WTC11 (cell line): Measurements from ENCODE around the gene LTBP2. TPM values are rescaled to one million over a fixed set of nuclear protein-coding genes. Genes with fewer than 3 reads are reported as not detected.

Experiments
- ATAC-seq: fragments of 200-7000 bp; cut with Tn5 transposase; 2 replicates; pipeline ENCODE4 v1.10.0; 2021; ENCODE audit warnings: mild to moderate bottlenecking, moderate library complexity
- CTCF ChIA-PET: fragments of 300-600 bp; sonication (Branson Sonifier 250); formaldehyde crosslinking; loops from one replicate; lab custom pipeline; 2021; ENCODE audit warnings: antibody characterized with exemption; lab: Charles Lee
- POLR2A ChIA-PET: fragments of 350-600 bp; sonication (Branson Sonifier 250); formaldehyde crosslinking; loops from one replicate; lab custom pipeline; 2021; ENCODE audit warnings: antibody characterized with exemption; lab: Charles Lee
- DNase-seq: peaks from one replicate; pipeline ENCODE4 v3.0.0; 2021; ENCODE audit warnings: low spot score
- H3K27ac Mint-ChIP-seq: 2 replicates; pipeline ENCODE4 v1.8.0; 2021; ENCODE audit warnings: mixed read lengths
- H3K27me3 Mint-ChIP-seq: 2 replicates; pipeline ENCODE4 v1.8.0; 2021; ENCODE audit warnings: low read depth, mild to moderate bottlenecking, moderate library complexity, mixed read lengths
- H3K36me3 Mint-ChIP-seq: 2 replicates; pipeline ENCODE4 v1.8.0; 2021; ENCODE audit warnings: mixed read lengths
- H3K4me1 Mint-ChIP-seq: 2 replicates; pipeline ENCODE4 v1.8.0; 2022; ENCODE audit warnings: mixed read lengths
- H3K4me3 Mint-ChIP-seq: 2 replicates; pipeline ENCODE4 v1.8.0; 2021; ENCODE audit warnings: mild to moderate bottlenecking, moderate library complexity, mixed read lengths
- H3K9me3 Mint-ChIP-seq: 2 replicates; pipeline ENCODE4 v1.8.0; 2021; ENCODE audit warnings: mixed read lengths
- ATF1 ChIP-seq: sonication (generic); formaldehyde crosslinking; IDR thresholded peaks from 2 replicates; pipeline ENCODE4 v1.8.1; 2023; ENCODE audit warnings: mild to moderate bottlenecking, moderate library complexity, missing genetic modification reagents
- CBFB ChIP-seq: sonication (generic); formaldehyde crosslinking; IDR thresholded peaks from 2 replicates; pipeline ENCODE4 v1.8.1; 2022; ENCODE audit warnings: mild to moderate bottlenecking, low read depth, missing genetic modification reagents
- CREB1 ChIP-seq: sonication (generic); formaldehyde crosslinking; IDR thresholded peaks from 2 replicates; pipeline ENCODE4 v1.8.0; 2023; ENCODE audit warnings: mild to moderate bottlenecking, missing genetic modification reagents
- FOXJ3 ChIP-seq: sonication (generic); formaldehyde crosslinking; IDR thresholded peaks from 2 replicates; pipeline ENCODE4 v1.9.0; 2021; ENCODE audit warnings: missing genetic modification reagents, mild to moderate bottlenecking, borderline replicate concordance
- GTF2I ChIP-seq: fragments of 250-450 bp; sonication (Bioruptor Pico); conservative IDR thresholded peaks from 2 replicates; pipeline ENCODE4 v1.4.0; 2021; ENCODE audit warnings: mild to moderate bottlenecking
- NFATC4 ChIP-seq: fragments of 250-450 bp; sonication (Bioruptor Pico); IDR thresholded peaks from 2 replicates; pipeline ENCODE4 v1.9.0; 2021; ENCODE audit warnings: mild to moderate bottlenecking
- NR1H2 ChIP-seq: sonication (generic); formaldehyde crosslinking; IDR thresholded peaks from 2 replicates; pipeline ENCODE4 v1.9.0; 2021; ENCODE audit warnings: mild to moderate bottlenecking, moderate library complexity, missing genetic modification reagents
- NR3C1 ChIP-seq: sonication (generic); formaldehyde crosslinking; conservative IDR thresholded peaks from 2 replicates; pipeline ENCODE4 v1.8.1; 2023; ENCODE audit warnings: low read depth, mild to moderate bottlenecking, missing genetic modification reagents
- OVOL2 ChIP-seq: fragments of 250-450 bp; sonication (Bioruptor Pico); IDR thresholded peaks from 2 replicates; pipeline ENCODE4 v1.9.0; 2021; ENCODE audit warnings: mild to moderate bottlenecking, borderline replicate concordance
- RELA ChIP-seq: sonication (generic); formaldehyde crosslinking; IDR thresholded peaks from 2 replicates; pipeline ENCODE4 v1.8.1; 2022; ENCODE audit warnings: missing genetic modification reagents, mild to moderate bottlenecking, borderline replicate concordance
- SOX15 ChIP-seq: fragments of 250-450 bp; sonication (Bioruptor Pico); IDR thresholded peaks from 2 replicates; pipeline ENCODE4 v1.9.0; 2021; ENCODE audit warnings: mild to moderate bottlenecking
- SP1 ChIP-seq: sonication (generic); formaldehyde crosslinking; conservative IDR thresholded peaks from 2 replicates; pipeline ENCODE4 v1.8.1; 2022; ENCODE audit warnings: missing genetic modification reagents
- TCF7 ChIP-seq: sonication (generic); formaldehyde crosslinking; IDR thresholded peaks from 2 replicates; pipeline ENCODE4 v1.8.0; 2022; ENCODE audit warnings: mild to moderate bottlenecking, low read depth, missing genetic modification reagents, moderate library complexity
- TEAD1 ChIP-seq: sonication (generic); formaldehyde crosslinking; IDR thresholded peaks from 2 replicates; pipeline ENCODE4 v1.8.0; 2022; ENCODE audit warnings: mild to moderate bottlenecking, missing genetic modification reagents
- ZNF396 ChIP-seq: fragments of 250-450 bp; sonication (Bioruptor Pico); IDR thresholded peaks from 2 replicates; pipeline ENCODE4 v1.8.0; 2021; ENCODE audit warnings: mild to moderate bottlenecking, moderate library complexity, borderline replicate concordance
- ZNF416 ChIP-seq: fragments of 250-450 bp; sonication (Bioruptor Pico); IDR thresholded peaks from 2 replicates; pipeline ENCODE4 v1.9.0; 2021; ENCODE audit warnings: mild to moderate bottlenecking, inconsistent platforms
- ZNF671 ChIP-seq: fragments of 250-450 bp; sonication (Bioruptor Pico); IDR thresholded peaks from 2 replicates; pipeline ENCODE4 v1.8.0; 2021; ENCODE audit warnings: mild to moderate bottlenecking
- total RNA-seq: library from RNA; stranded (reverse); gene quantifications from 3 replicates; pipeline ENCODE4 v1.2.3, GENCODE V29; 2021
- TF ChIP-seq, protein P1 (sequence below): fragments of 250-450 bp; sonication (Bioruptor Pico); IDR thresholded peaks from 2 replicates; pipeline ENCODE4 v1.9.0; 2021; ENCODE audit warnings: mild to moderate bottlenecking
- TF ChIP-seq, protein P2 (sequence below): fragments of 250-450 bp; sonication (Bioruptor Pico); IDR thresholded peaks from 2 replicates; pipeline ENCODE4 v1.9.0; 2021; ENCODE audit warnings: mild to moderate bottlenecking, borderline replicate concordance
- TF ChIP-seq, protein P3 (sequence below): sonication (generic); formaldehyde crosslinking; IDR thresholded peaks from 2 replicates; pipeline ENCODE4 v1.8.1; 2022; ENCODE audit warnings: missing genetic modification reagents, borderline replicate concordance
- TF ChIP-seq, protein P4 (sequence below): sonication (generic); formaldehyde crosslinking; IDR thresholded peaks from 2 replicates; pipeline ENCODE4 v1.8.1; 2022; ENCODE audit warnings: mild to moderate bottlenecking, moderate library complexity, missing genetic modification reagents
- TF ChIP-seq, protein P5 (sequence below): fragments of 200-600 bp; IDR thresholded peaks from 2 replicates; pipeline ENCODE4 v1.8.0; 2022; ENCODE audit warnings: antibody characterized with exemption
- TF ChIP-seq, protein P6 (sequence below): sonication (generic); formaldehyde crosslinking; IDR thresholded peaks from 2 replicates; pipeline ENCODE4 v1.8.0; 2023; ENCODE audit warnings: mild to moderate bottlenecking, missing genetic modification reagents

Gene LTBP2
- total RNA-seq, 1 experiment from 2014 or later = 1.2 TPM

DNA sequence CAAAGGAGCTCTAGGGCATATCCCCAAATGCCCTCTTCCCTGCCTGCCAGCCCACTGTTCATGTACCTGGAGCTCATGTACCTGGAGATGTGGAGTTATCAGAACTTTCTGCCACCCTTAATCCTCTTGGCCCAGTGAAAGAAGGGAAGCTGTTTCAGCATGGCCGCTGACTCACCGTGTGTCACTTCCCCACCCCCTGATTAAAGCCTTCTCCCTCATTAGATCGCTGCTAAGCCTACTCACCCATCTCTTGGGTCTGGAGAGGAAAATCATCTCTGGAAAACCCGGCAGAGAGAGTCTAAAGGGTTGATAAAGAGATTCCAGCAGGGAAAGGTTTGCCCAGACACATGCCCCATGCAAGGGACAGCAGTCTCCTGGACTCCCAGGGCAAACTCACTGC lies 4.5 kb upstream of the LTBP2 start:
- DNase-seq (no peak), ATAC-seq (no peak)
- Mint-ChIP-seq H3K36me3 (no peaks in the 10 kb centered on the region), H3K27me3 (peaks cover 41% of the 10 kb centered on the region), H3K9me3 (no peaks in the 10 kb centered on the region), H3K4me1 (peaks cover 35% of the 10 kb centered on the region), H3K4me3 (no peak overlapping the region), H3K27ac (no peak overlapping the region)
- POLR2A ChIA-PET = no interaction called here
- TF ChIP-seq OVOL2 (CRISPR knock-in tag) = no peak
- TF ChIP-seq, protein P1, sequence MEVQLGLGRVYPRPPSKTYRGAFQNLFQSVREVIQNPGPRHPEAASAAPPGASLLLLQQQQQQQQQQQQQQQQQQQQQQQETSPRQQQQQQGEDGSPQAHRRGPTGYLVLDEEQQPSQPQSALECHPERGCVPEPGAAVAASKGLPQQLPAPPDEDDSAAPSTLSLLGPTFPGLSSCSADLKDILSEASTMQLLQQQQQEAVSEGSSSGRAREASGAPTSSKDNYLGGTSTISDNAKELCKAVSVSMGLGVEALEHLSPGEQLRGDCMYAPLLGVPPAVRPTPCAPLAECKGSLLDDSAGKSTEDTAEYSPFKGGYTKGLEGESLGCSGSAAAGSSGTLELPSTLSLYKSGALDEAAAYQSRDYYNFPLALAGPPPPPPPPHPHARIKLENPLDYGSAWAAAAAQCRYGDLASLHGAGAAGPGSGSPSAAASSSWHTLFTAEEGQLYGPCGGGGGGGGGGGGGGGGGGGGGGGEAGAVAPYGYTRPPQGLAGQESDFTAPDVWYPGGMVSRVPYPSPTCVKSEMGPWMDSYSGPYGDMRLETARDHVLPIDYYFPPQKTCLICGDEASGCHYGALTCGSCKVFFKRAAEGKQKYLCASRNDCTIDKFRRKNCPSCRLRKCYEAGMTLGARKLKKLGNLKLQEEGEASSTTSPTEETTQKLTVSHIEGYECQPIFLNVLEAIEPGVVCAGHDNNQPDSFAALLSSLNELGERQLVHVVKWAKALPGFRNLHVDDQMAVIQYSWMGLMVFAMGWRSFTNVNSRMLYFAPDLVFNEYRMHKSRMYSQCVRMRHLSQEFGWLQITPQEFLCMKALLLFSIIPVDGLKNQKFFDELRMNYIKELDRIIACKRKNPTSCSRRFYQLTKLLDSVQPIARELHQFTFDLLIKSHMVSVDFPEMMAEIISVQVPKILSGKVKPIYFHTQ = no peak
- no peak for TF ChIP-seq ZNF416 (CRISPR knock-in tag)
- no peak for TF ChIP-seq ZNF396 (CRISPR knock-in tag)
- TF ChIP-seq RELA (CRISPR knock-in tag) = no peak
- no peak for TF ChIP-seq SOX15 (CRISPR knock-in tag)
- TF ChIP-seq, protein P2, sequence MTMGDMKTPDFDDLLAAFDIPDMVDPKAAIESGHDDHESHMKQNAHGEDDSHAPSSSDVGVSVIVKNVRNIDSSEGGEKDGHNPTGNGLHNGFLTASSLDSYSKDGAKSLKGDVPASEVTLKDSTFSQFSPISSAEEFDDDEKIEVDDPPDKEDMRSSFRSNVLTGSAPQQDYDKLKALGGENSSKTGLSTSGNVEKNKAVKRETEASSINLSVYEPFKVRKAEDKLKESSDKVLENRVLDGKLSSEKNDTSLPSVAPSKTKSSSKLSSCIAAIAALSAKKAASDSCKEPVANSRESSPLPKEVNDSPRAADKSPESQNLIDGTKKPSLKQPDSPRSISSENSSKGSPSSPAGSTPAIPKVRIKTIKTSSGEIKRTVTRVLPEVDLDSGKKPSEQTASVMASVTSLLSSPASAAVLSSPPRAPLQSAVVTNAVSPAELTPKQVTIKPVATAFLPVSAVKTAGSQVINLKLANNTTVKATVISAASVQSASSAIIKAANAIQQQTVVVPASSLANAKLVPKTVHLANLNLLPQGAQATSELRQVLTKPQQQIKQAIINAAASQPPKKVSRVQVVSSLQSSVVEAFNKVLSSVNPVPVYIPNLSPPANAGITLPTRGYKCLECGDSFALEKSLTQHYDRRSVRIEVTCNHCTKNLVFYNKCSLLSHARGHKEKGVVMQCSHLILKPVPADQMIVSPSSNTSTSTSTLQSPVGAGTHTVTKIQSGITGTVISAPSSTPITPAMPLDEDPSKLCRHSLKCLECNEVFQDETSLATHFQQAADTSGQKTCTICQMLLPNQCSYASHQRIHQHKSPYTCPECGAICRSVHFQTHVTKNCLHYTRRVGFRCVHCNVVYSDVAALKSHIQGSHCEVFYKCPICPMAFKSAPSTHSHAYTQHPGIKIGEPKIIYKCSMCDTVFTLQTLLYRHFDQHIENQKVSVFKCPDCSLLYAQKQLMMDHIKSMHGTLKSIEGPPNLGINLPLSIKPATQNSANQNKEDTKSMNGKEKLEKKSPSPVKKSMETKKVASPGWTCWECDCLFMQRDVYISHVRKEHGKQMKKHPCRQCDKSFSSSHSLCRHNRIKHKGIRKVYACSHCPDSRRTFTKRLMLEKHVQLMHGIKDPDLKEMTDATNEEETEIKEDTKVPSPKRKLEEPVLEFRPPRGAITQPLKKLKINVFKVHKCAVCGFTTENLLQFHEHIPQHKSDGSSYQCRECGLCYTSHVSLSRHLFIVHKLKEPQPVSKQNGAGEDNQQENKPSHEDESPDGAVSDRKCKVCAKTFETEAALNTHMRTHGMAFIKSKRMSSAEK (CRISPR knock-in tag) = no peak
- TF ChIP-seq NR3C1 = no peak
- TF ChIP-seq, protein P3, sequence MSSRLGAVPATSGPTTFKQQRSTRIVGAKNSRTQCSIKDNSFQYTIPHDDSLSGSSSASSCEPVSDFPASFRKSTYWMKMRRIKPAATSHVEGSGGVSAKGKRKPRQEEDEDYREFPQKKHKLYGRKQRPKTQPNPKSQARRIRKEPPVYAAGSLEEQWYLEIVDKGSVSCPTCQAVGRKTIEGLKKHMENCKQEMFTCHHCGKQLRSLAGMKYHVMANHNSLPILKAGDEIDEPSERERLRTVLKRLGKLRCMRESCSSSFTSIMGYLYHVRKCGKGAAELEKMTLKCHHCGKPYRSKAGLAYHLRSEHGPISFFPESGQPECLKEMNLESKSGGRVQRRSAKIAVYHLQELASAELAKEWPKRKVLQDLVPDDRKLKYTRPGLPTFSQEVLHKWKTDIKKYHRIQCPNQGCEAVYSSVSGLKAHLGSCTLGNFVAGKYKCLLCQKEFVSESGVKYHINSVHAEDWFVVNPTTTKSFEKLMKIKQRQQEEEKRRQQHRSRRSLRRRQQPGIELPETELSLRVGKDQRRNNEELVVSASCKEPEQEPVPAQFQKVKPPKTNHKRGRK (CRISPR knock-in tag) = no peak
- TF ChIP-seq SP1 (CRISPR knock-in tag) = no peak
- CTCF ChIA-PET = interaction anchor here (1.2 to 1.9 kb wide), 3 partner anchors 8 to 124 kb away, joined by 4 to 5 read pairs (median 4); no protein-coding TSS in a partner anchor

DNA sequence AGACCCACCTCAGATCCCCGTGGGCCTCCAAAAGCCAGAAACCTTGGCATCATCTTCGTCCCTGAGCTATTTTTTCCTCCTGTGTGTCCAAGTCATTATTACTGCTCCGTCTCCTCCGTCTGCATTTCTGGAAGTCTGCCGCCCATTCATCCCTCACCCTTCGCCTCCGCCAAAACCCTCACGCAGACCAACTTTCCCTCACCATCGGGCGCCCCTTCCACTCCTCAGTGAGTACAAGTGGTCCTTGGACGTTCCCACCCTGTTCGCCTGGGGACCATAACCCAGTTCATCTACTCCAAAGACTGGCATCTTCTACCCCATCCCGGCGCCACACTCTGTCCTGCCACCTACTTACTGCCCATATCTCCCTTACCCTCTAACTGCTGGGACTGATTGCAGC lies 3.7 kb upstream of the LTBP2 start:
- ChIA-PET CTCF (interaction anchor here (1.9 kb wide), 1 partner anchor 125 kb away, joined by 4 read pairs; no protein-coding TSS in a partner anchor), POLR2A (no interaction called here)
- Mint-ChIP-seq H3K4me1 (peaks cover 38% of the 10 kb centered on the region), H3K27ac (no peak overlapping the region), H3K4me3 (no peak overlapping the region), H3K36me3 (no peaks in the 10 kb centered on the region), H3K9me3 (no peaks in the 10 kb centered on the region), H3K27me3 (peaks cover 49% of the 10 kb centered on the region)
- ATAC-seq (no peak), DNase-seq (no peak)
- no peak for TF ChIP-seq FOXJ3
- TF ChIP-seq TEAD1 = no peak
- no peak for TF ChIP-seq NR1H2 (CRISPR knock-in tag)
- no peak for TF ChIP-seq ZNF671 (CRISPR knock-in tag)
- no peak for TF ChIP-seq CREB1 (CRISPR knock-in tag)
- no peak for TF ChIP-seq OVOL2 (CRISPR knock-in tag)
- no peak for TF ChIP-seq NFATC4 (CRISPR knock-in tag)
- no peak for TF ChIP-seq ATF1 (CRISPR knock-in tag)
- TF ChIP-seq, protein P4, sequence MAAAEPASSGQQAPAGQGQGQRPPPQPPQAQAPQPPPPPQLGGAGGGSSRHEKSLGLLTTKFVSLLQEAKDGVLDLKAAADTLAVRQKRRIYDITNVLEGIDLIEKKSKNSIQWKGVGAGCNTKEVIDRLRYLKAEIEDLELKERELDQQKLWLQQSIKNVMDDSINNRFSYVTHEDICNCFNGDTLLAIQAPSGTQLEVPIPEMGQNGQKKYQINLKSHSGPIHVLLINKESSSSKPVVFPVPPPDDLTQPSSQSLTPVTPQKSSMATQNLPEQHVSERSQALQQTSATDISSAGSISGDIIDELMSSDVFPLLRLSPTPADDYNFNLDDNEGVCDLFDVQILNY (CRISPR knock-in tag) = no peak
- TF ChIP-seq TCF7 (CRISPR knock-in tag) = no peak
- no peak for TF ChIP-seq GTF2I (CRISPR knock-in tag)
- TF ChIP-seq SP1 (CRISPR knock-in tag) = no peak
- no peak for TF ChIP-seq CBFB (CRISPR knock-in tag)
- TF ChIP-seq, protein P5, sequence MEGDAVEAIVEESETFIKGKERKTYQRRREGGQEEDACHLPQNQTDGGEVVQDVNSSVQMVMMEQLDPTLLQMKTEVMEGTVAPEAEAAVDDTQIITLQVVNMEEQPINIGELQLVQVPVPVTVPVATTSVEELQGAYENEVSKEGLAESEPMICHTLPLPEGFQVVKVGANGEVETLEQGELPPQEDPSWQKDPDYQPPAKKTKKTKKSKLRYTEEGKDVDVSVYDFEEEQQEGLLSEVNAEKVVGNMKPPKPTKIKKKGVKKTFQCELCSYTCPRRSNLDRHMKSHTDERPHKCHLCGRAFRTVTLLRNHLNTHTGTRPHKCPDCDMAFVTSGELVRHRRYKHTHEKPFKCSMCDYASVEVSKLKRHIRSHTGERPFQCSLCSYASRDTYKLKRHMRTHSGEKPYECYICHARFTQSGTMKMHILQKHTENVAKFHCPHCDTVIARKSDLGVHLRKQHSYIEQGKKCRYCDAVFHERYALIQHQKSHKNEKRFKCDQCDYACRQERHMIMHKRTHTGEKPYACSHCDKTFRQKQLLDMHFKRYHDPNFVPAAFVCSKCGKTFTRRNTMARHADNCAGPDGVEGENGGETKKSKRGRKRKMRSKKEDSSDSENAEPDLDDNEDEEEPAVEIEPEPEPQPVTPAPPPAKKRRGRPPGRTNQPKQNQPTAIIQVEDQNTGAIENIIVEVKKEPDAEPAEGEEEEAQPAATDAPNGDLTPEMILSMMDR = no peak
- TF ChIP-seq, protein P6, sequence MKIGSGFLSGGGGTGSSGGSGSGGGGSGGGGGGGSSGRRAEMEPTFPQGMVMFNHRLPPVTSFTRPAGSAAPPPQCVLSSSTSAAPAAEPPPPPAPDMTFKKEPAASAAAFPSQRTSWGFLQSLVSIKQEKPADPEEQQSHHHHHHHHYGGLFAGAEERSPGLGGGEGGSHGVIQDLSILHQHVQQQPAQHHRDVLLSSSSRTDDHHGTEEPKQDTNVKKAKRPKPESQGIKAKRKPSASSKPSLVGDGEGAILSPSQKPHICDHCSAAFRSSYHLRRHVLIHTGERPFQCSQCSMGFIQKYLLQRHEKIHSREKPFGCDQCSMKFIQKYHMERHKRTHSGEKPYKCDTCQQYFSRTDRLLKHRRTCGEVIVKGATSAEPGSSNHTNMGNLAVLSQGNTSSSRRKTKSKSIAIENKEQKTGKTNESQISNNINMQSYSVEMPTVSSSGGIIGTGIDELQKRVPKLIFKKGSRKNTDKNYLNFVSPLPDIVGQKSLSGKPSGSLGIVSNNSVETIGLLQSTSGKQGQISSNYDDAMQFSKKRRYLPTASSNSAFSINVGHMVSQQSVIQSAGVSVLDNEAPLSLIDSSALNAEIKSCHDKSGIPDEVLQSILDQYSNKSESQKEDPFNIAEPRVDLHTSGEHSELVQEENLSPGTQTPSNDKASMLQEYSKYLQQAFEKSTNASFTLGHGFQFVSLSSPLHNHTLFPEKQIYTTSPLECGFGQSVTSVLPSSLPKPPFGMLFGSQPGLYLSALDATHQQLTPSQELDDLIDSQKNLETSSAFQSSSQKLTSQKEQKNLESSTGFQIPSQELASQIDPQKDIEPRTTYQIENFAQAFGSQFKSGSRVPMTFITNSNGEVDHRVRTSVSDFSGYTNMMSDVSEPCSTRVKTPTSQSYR (CRISPR knock-in tag) = no peak
